Measurements from ENCODE around the gene CD164L2.
A peak's percentile ranks its signal among the peaks of the same experiment; 100 is the strongest.

CD164L2 gene

DNA sequence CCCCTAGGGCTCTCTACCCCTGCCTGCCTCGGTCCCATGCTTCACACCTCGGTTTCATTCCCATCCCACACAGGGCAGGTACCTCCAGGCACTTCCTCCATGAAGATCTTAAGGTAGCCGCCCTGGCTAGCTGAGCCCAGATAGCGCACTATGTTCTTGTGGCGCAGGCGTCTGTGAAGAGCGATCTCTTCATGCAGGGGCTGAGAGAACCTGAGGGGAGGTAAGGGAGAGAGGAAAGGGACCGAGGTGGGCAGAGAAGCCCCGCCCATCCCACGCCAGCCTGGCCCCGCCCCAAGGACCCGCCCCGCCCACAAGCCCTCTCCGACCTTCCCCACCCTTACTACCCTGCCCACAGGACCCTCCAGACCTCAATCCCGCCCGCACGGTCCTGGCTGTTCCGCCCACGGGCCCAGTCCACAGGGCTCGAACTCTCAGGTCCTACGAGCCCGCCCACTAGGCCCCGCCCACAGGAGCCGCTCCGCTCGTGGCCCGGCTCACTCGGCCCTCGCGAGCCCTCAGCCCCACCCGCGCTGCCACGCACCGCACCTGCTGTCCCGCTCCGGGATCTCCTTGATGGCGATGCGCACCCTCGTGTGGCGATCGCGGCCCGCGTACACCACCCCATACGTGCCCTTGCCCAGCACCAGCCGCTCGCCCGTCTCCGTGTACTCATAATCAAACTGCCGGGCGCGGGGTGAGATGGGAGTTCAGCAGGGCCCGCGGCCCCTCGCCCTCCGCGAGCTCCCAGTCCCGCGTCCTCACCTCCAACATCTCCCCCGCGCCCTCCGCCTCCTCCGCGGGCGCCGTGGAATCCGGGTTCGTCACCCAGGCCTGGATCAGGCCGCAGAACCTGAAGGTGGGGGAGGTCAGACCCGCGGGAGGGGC is 22.7 kb downstream of the CD164L2 start:
- no peaks in the 10 kb centered on the region for H3K27me3 ChIP-seq (ENCODE audit: insufficient read depth, low read depth, severe bottlenecking)
- DNase-seq = no peak
- no peak for TF ChIP-seq CTCF (IDR thresholded peaks at IDR 0.05; ENCODE audit: low read depth, low read length)
- H3K36me3 ChIP-seq = 0 out of 2 replicates have a peak, but pooled peaks cover 5% of the 10 kb centered on the region
- no peak overlapping the region for H3K27ac ChIP-seq
- no peak overlapping the region for H3K4me3 ChIP-seq (ENCODE audit: low read depth, low read length)
- H3K9me3 ChIP-seq (ENCODE audit: severe bottlenecking) = no peaks in the 10 kb centered on the region

- H3K4me3 ChIP-seq (ENCODE audit: low read depth, low read length) = no peak overlapping the region
- no peaks in the 10 kb centered on the region for H3K27me3 ChIP-seq (ENCODE audit: insufficient read depth, low read depth, severe bottlenecking)
- no peak for DNase-seq
Measured at GRCh38 chr1:27359822-27360158, 23.3 kb downstream of the CD164L2 start.

GRCh38 chr1:27358928-27359313 is 24.2 kb downstream of the CD164L2 start:
- 0 out of 2 replicates have a peak, but pooled peaks cover 6% of the 10 kb centered on the region for H3K36me3 ChIP-seq
- TF ChIP-seq CTCF (IDR thresholded peaks at IDR 0.05; ENCODE audit: low read depth, low read length) = no peak
- DNase-seq = no peak
- H3K27me3 ChIP-seq (ENCODE audit: insufficient read depth, low read depth, severe bottlenecking) = no peaks in the 10 kb centered on the region
- no peak overlapping the region for H3K4me3 ChIP-seq (ENCODE audit: low read depth, low read length)
- H3K27ac ChIP-seq = no peak overlapping the region
- H3K9me3 ChIP-seq (ENCODE audit: severe bottlenecking) = no peaks in the 10 kb centered on the region

More at GRCh38 chr1:27359822-27360158, 23.3 kb downstream of the CD164L2 start:
- Histone ChIP-seq H3K9me3 (ENCODE audit: severe bottlenecking) (no peaks in the 10 kb centered on the region), H3K27ac (no peak overlapping the region), H3K36me3 (0 out of 2 replicates have a peak, but pooled peaks cover 9% of the 10 kb centered on the region)
- no peak for TF ChIP-seq CTCF (IDR thresholded peaks at IDR 0.05; ENCODE audit: low read depth, low read length)

GRCh38 chr1:27358038-27358927 is 24.9 kb downstream of the CD164L2 start:
- H3K9me3 ChIP-seq (ENCODE audit: severe bottlenecking) = no peaks in the 10 kb centered on the region
- no peaks in the 10 kb centered on the region for H3K27me3 ChIP-seq (ENCODE audit: insufficient read depth, low read depth, severe bottlenecking)
- H3K4me3 ChIP-seq (ENCODE audit: low read depth, low read length) = no peak overlapping the region
- TF ChIP-seq CTCF (IDR thresholded peaks at IDR 0.05; ENCODE audit: low read depth, low read length) = no peak
- H3K27ac ChIP-seq = no peak overlapping the region
- no peak for DNase-seq
- H3K36me3 ChIP-seq = peaks cover 8% of the 10 kb centered on the region

DNA sequence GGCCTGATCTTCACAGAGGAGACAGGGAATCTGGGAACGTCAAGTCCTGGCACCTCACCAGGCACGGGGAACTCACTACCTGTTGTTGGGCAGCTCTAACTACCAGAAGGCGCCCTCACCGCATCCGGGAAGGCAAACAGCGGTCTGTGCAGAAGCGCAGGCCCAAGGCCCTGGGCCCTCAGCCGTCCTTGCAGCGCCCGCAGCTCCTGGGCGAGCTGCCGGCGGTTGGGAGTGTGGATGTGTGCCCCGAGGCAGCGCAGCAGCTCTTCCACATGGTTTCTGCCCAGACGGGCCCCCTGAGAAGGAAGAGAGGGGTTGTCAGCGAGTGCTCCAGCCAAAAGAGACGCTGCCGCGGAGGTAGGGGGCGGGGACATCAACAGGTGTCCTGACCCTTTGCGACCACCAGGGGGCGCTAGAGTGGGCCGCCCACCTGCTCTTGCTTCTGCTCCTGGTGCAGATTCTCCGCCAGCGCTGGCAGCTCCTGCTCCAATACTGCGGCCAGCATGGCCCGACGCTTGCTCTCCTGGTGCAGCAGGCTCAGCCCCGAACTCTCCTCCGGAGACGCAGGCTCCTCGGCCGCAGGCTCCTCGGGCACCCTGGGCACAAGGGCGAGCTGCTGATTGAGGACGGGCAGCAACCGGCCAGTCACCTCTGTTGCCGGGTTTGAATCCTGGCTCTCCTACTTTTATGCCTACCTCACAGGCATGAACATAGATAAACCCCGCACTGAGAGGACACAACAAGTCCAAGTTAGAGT is 25.7 kb downstream of the CD164L2 start:
- H3K9me3 ChIP-seq (ENCODE audit: severe bottlenecking) = no peaks in the 10 kb centered on the region
- peak; percentile 70 for DNase-seq
- H3K36me3 ChIP-seq = peaks cover 8% of the 10 kb centered on the region
- no peaks in the 10 kb centered on the region for H3K27me3 ChIP-seq (ENCODE audit: insufficient read depth, low read depth, severe bottlenecking)
- no peak overlapping the region for H3K27ac ChIP-seq
- TF ChIP-seq CTCF (IDR thresholded peaks at IDR 0.05; ENCODE audit: low read depth, low read length) = peak; percentile 97
- H3K4me3 ChIP-seq (ENCODE audit: low read depth, low read length) = no peak overlapping the region

Measured in WERI-Rb-1 (cell line).